Fibroblast of villous mesenchyme (primary cell): ENCODE measurements around the gene ARPC1A. TPM values are rescaled to one million over a fixed set of nuclear protein-coding genes. Genes with fewer than 3 reads are reported as not detected.
A peak's percentile ranks its signal among the peaks of the same experiment; 100 is the strongest.

Experiments
- DNase-seq: peaks from one replicate; pipeline ENCODE4 v3.0.0-alpha.2; 2010; ENCODE audit warnings: low read depth
- H3K4me3 ChIP-seq: 2 replicates; pipeline ENCODE4 v1.5.1; 2011; ENCODE audit warnings: low read depth, mild to moderate bottlenecking, low read length
- total RNA-seq: library from RNA; depleted of rRNA; stranded (reverse); fragments of >200 nt; gene quantifications from 2 replicates; pipeline ENCODE4 v1.2.3, GENCODE V29; 2012
- TF ChIP-seq, protein P1 (sequence below): IDR thresholded peaks from 2 replicates; pipeline ENCODE4 v1.5.1; 2012; ENCODE audit warnings: low read depth, mild to moderate bottlenecking, low read length; ENCODE audit not compliant: insufficient read depth

Gene ARPC1A
- total RNA-seq, 1 donor, result 158 TPM

DNA sequence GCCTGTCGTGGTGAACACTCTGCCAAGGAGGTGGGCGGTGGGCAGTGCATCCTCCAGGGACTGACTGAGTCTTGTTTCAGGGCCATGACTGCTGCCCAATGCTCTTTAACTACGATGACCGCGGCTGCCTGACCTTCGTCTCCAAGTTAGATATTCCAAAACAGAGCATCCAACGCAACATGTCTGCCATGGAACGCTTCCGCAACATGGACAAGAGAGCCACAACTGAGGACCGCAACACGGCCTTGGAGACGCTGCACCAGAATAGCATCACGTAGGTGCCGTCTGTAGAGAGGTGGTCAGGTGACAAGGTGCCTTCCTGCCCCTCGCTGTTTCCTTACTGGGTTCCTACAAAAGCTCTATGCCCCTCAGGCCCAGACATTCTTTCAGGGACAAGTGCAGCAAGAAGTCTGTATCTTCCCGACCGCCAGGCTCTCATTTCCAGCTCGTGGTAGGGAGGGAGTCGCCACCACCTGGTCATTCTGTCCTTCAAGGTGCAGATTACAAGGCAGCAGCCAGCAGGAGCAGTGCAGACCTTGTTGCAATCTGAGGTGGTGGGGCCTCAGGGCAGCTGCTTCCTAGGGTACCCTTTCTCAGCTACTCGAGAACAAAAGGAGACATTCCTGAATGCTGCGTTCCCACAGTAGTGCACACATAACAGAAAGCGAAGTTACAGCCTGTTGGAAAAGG lies 33.9 kb downstream of the ARPC1A start:
- no peak for DNase-seq
- no peak overlapping the region for H3K4me3 ChIP-seq
- TF ChIP-seq, protein P1, sequence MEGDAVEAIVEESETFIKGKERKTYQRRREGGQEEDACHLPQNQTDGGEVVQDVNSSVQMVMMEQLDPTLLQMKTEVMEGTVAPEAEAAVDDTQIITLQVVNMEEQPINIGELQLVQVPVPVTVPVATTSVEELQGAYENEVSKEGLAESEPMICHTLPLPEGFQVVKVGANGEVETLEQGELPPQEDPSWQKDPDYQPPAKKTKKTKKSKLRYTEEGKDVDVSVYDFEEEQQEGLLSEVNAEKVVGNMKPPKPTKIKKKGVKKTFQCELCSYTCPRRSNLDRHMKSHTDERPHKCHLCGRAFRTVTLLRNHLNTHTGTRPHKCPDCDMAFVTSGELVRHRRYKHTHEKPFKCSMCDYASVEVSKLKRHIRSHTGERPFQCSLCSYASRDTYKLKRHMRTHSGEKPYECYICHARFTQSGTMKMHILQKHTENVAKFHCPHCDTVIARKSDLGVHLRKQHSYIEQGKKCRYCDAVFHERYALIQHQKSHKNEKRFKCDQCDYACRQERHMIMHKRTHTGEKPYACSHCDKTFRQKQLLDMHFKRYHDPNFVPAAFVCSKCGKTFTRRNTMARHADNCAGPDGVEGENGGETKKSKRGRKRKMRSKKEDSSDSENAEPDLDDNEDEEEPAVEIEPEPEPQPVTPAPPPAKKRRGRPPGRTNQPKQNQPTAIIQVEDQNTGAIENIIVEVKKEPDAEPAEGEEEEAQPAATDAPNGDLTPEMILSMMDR, result no peak

DNA sequence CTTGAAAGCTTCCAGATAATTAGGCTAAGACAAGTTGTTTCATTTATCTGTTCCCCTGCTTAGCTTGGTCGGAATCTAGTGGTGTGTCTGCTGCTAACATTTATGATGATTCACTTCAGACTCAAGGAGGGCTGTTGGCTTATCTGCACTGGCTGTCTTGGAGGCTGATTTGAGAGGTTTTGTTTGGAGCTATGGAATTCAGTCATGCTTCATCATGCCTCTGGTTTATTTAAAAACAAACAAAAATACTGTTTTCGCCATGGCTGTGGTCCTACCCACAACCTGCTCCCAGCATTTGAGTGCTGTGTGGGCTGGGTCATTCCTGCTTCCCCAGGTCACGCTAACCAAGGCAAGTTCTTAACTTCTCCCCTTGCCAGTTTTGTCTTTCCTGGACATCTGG lies 37.1 kb downstream of the ARPC1A start:
- H3K4me3 ChIP-seq, result no peak overlapping the region
- DNase-seq, result peak; percentile 86
- TF ChIP-seq, protein P1, result no peak

DNA sequence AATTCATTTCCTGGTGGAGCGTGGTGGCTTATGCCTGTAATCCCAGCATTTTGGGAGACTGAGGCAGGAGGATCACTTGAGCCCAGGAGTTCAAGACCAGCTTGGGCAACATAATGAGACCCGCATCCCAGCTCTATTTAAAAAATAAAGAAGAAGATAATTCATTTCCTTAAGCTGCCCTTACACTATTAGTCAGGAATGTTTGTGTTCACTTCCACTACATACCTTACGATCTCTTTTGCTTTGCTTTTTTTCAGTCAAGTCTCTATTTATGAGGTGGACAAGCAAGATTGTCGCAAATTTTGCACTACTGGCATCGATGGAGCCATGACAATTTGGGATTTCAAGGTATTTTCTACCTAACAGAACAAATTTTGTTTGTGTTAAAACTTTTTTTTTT lies 37.6 kb downstream of the ARPC1A start:
- TF ChIP-seq, protein P1, result no peak
- no peak for DNase-seq
- no peak overlapping the region for H3K4me3 ChIP-seq

DNA sequence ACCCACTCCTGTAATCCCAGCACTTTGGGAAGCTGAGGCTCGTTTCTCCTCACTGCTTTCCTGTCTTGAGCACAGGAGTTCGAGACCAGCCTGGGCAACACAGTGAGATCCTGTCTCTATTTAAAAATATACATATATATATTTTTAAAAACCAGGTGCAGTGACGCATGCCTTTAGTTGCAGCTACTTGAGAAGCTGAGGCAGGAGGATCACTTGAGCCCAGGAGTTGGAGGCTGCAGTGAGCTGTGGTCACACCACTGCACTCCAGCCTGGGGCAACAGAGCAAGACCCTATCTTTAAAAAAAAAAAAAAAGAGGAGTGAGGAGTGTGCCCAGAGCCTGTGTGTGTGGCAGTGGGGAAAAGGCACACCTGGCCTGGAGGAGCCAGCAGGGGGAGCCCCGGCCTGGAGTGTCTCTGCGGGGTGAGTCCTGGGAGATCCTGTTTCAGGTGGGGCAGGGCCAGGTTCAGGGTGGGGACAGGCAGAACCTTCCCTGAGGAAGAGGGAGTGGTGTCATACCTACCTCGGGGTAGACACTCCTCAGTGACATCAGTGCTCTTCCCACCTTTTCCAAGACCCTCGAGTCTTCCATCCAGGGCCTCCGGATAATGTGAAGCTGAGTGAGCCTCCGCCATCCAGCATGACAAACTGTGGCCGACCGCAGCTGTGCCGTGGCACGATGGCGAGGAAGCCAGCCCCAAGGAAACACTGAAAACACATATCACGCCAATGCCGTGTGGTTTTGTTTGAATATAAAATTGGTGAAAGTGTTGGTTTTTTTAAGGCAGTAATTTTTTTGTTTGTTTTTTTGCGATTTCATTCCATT lies 39.8 kb downstream of the ARPC1A start:
- DNase-seq, result no peak
- TF ChIP-seq, protein P1, result peak; percentile 56
- no peak overlapping the region for H3K4me3 ChIP-seq

DNA sequence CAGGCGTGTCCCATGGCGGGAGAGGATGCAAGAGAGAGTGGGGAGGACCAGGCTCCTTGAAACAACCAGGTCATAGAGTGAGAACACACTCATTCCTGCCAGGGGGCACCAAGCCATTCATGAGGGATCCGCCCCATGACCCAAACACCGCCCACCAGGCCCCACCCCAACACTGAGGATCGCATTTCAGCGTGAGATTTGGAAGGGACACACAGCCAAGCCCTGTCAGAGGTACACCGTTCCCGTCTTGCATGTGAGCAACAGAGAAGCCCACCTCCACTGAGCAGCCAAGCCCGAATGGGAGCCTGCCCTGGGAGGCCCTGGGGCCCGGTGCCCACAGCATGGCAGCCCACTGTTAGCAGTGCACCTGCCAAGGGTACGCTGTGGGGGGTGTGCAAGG lies 40.9 kb downstream of the ARPC1A start:
- H3K4me3 ChIP-seq, result no peak overlapping the region
- TF ChIP-seq, protein P1, result no peak
- DNase-seq, result no peak

DNA sequence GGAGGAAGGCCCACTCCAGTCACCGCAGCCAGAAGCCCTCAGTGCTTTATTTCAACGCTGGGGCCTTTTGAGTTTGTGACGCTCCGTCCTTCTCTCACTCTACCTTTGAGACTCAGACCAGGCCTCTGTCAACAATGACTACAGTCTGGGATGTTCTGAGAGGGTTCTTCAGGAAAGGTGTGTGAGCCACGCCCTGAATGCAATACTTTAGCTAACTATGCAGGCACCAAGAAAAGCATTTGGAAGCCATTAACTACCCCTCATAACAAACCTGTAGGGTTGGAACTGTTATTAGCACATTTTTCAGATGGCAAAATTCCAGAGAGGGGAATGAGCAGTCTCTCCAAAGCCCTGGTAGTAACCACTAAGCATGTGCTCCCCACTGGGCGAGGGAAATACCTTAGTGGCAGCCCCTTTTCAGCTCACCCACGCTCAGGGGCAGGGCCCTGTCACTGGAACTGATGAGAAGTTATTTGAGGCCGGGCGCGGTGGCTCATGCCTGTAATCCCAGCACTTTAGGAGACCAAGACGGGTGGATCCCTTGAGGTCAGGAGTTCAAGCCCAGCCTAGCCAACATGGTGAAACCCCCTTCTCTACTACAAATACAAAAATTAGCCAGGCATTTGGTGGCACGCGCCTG lies 43.2 kb downstream of the ARPC1A start:
- no peak for DNase-seq
- H3K4me3 ChIP-seq, result no peak overlapping the region
- TF ChIP-seq, protein P1, result no peak
